Tibial nerve (tissue), 4 donors: ENCODE data around the gene ANAPC2. TPM values are rescaled to one million over a fixed set of nuclear protein-coding genes. Genes with fewer than 3 reads are reported as not detected.

Source experiments
- DNase-seq, 2 donors: peaks; one replicate each; pipeline ENCODE4 v3.0.0-alpha.2; 2019; ENCODE audit warnings: low spot score in 2 of 2
- H3K27ac ChIP-seq, 4 donors: fragments of 200-600 bp; sonication (generic) in 3 of 4; one replicate each; pipeline ENCODE4 v1.5.1; 2017 to 2019; ENCODE audit warnings: mild to moderate bottlenecking in 1 of 4
- H3K27me3 ChIP-seq, 2 donors: fragments of 200-600 bp; sonication (generic) in 1 of 2; one replicate each; pipeline versions ENCODE4 v1.5.1 to v1.6.0; 2017 to 2019
- H3K36me3 ChIP-seq, 3 donors: fragments of 200-600 bp; sonication (generic); one replicate each; pipeline ENCODE4 v1.5.1; 2018 to 2019
- H3K4me1 ChIP-seq, 4 donors: fragments of 200-600 bp; sonication (generic) in 3 of 4; one replicate each; pipeline ENCODE4 v1.5.1; 2017 to 2019
- H3K4me3 ChIP-seq, 4 donors: fragments of 200-600 bp; sonication (generic) in 3 of 4; one replicate each; pipeline ENCODE4 v1.5.1; 2017 to 2019; ENCODE audit warnings: mild to moderate bottlenecking in 1 of 4, moderate library complexity in 1 of 4
- H3K9me3 ChIP-seq, 4 donors: fragments of 200-600 bp; sonication (generic) in 3 of 4; one replicate each; pipeline ENCODE4 v1.5.1; 2017 to 2019
- CTCF ChIP-seq, 5 experiments: fragments of 200-600 bp in 3 of 5; fragments of 450-650 bp in 2 of 5; sonication (generic) in 3 of 5; IDR thresholded peaks; one replicate each; pipeline ENCODE4 v1.5.1; 2016 to 2019; ENCODE audit warnings: antibody characterized with exemption in 5 of 5, mild to moderate bottlenecking in 3 of 5, moderate library complexity in 2 of 5
- EP300 ChIP-seq, 2 donors: sonication (generic); formaldehyde crosslinking; IDR thresholded peaks; one replicate each; pipeline ENCODE4 v1.6.1; 2017; ENCODE audit warnings: antibody characterized with exemption in 2 of 2, mild to moderate bottlenecking in 1 of 2
- POLR2A ChIP-seq, 2 donors: fragments of 450-650 bp; IDR thresholded peaks; one replicate each; pipeline ENCODE4 v1.6.1; 2017; ENCODE audit warnings: antibody characterized with exemption in 2 of 2, mild to moderate bottlenecking in 2 of 2, moderate library complexity in 2 of 2
- WGBS, 2 donors: methylation state at CpG; one replicate each; pipeline ENCODE4 v1.1.5; 2018; 5-methylcytosine and 5-hydroxymethylcytosine counted together
- total RNA-seq, 4 donors: library from RNA; depleted of rRNA; stranded (reverse); fragments of >200 nt; gene quantifications; one replicate each; pipeline ENCODE4 v1.1.0, GENCODE V29; 2016

The ANAPC2 gene
- total RNA-seq, 4 donors from 2014 or later: 41.6 to 73.0 (median 58.9) TPM

GRCh38 chr9:137134191-137134590 lies 54.2 kb downstream of the ANAPC2 start:
- WGBS, 2 donors: 76 to 79% methylated on average over 4 of the region's 4 CpGs
- DNase-seq: no peak
- no peak overlapping the region for H3K27ac ChIP-seq
- no peak for TF ChIP-seq POLR2A (IDR thresholded peaks at IDR 0.05)
- no peak for TF ChIP-seq EP300 (IDR thresholded peaks at IDR 0.05)
- no peak for TF ChIP-seq CTCF (IDR thresholded peaks at IDR 0.05)
- H3K36me3 ChIP-seq: no peaks in the 10 kb centered on the region
- no peak overlapping the region for H3K4me3 ChIP-seq
- H3K9me3 ChIP-seq: peaks cover 0 to 28% (median 0%) of the 10 kb centered on the region in 4 donors
- H3K27me3 ChIP-seq: peaks cover 0 to 60% of the 10 kb centered on the region in 2 donors
- peaks cover 0 to 12% (median 0%) of the 10 kb centered on the region in 4 donors for H3K4me1 ChIP-seq

GRCh38 chr9:137130176-137130755 lies 58.1 kb downstream of the ANAPC2 start:
- Histone ChIP-seq H3K4me3 (peak overlapping the region; percentile 55 to 65 (median 60)), H3K4me1 (peaks cover 0 to 33% (median 9%) of the 10 kb centered on the region in 4 donors), H3K27me3 (peaks cover 0 to 23% of the 10 kb centered on the region in 2 donors), H3K27ac (peak overlapping the region in 3 of 4 donors; percentile 71 to 79 (median 72)), H3K36me3 (no peaks in the 10 kb centered on the region), H3K9me3 (peaks cover 0 to 28% (median 0%) of the 10 kb centered on the region in 4 donors)
- DNase-seq: no peak
- TF ChIP-seq POLR2A (IDR thresholded peaks at IDR 0.05) (no peak), EP300 (IDR thresholded peaks at IDR 0.05) (no peak), CTCF (IDR thresholded peaks at IDR 0.05) (no peak)
- 7 to 12% methylated on average over 19 to 47 of the region's 58 CpGs for WGBS, 2 donors

GRCh38 chr9:137129456-137130175 lies 58.7 kb downstream of the ANAPC2 start:
- H3K27ac ChIP-seq: peak overlapping the region in 3 of 4 donors; percentile 71 to 79 (median 72)
- H3K36me3 ChIP-seq: no peaks in the 10 kb centered on the region
- TF ChIP-seq EP300 (IDR thresholded peaks at IDR 0.05) (peak in 1 of 2 donors; percentile 76), CTCF (IDR thresholded peaks at IDR 0.05) (peak in 1 of 5 experiments; percentile 13), POLR2A (IDR thresholded peaks at IDR 0.05) (no peak)
- WGBS, 2 donors: 2% methylated on average over 53 to 57 of the region's 86 CpGs
- peak; percentile 45 to 54 for DNase-seq
- peak overlapping the region; percentile 55 to 65 (median 60) for H3K4me3 ChIP-seq
- peaks cover 0 to 20% of the 10 kb centered on the region in 2 donors for H3K27me3 ChIP-seq
- H3K4me1 ChIP-seq: peaks cover 0 to 33% (median 9%) of the 10 kb centered on the region in 4 donors
- peaks cover 0 to 28% (median 0%) of the 10 kb centered on the region in 4 donors for H3K9me3 ChIP-seq

GRCh38 chr9:137128862-137129455 lies 59.4 kb downstream of the ANAPC2 start:
- no peaks in the 10 kb centered on the region for H3K36me3 ChIP-seq
- H3K9me3 ChIP-seq: peaks cover 0 to 28% (median 0%) of the 10 kb centered on the region in 4 donors
- peak overlapping the region in 3 of 4 donors; percentile 71 to 79 (median 72) for H3K27ac ChIP-seq
- TF ChIP-seq POLR2A (IDR thresholded peaks at IDR 0.05) (no peak), CTCF (IDR thresholded peaks at IDR 0.05) (no peak), EP300 (IDR thresholded peaks at IDR 0.05) (no peak)
- 27 to 28% methylated on average over 24 to 29 of the region's 37 CpGs for WGBS, 2 donors
- peak overlapping the region; percentile 55 to 65 (median 60) for H3K4me3 ChIP-seq
- peaks cover 0 to 14% of the 10 kb centered on the region in 2 donors for H3K27me3 ChIP-seq
- peaks cover 0 to 33% (median 9%) of the 10 kb centered on the region in 4 donors for H3K4me1 ChIP-seq
- no peak for DNase-seq
